ENCODE results near the gene C1orf226.
"Not testable (repeated sequence)": the region's sequence is repeated elsewhere in the genome, so short reads cannot be mapped to it uniquely, and the experiment has no call there.

DNA sequence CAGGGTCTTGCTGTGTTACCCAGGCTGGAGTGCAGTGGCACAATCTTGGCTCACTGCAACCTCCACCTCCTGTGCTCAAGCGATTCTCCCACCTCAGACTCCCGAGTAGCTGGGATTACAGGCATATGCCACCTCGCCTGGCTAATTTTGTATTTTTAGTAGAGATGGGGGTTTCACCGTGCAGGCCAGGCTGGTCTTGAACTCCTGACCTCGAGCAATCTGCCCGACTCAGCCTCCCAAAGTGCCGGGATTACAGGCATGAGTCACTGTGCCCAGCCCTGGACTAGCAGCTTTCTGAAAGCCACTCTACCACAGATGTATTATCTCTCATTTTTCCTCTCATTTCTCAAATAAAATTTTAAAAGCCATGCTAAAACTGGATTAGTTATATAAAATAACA, 37.1 kb downstream of the C1orf226 start:
- TF ChIP-seq, protein P1, sequence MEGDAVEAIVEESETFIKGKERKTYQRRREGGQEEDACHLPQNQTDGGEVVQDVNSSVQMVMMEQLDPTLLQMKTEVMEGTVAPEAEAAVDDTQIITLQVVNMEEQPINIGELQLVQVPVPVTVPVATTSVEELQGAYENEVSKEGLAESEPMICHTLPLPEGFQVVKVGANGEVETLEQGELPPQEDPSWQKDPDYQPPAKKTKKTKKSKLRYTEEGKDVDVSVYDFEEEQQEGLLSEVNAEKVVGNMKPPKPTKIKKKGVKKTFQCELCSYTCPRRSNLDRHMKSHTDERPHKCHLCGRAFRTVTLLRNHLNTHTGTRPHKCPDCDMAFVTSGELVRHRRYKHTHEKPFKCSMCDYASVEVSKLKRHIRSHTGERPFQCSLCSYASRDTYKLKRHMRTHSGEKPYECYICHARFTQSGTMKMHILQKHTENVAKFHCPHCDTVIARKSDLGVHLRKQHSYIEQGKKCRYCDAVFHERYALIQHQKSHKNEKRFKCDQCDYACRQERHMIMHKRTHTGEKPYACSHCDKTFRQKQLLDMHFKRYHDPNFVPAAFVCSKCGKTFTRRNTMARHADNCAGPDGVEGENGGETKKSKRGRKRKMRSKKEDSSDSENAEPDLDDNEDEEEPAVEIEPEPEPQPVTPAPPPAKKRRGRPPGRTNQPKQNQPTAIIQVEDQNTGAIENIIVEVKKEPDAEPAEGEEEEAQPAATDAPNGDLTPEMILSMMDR (IDR thresholded peaks at IDR 0.05), result not testable (repeated sequence)
- TF ChIP-seq POLR2AphosphoS5 (IDR thresholded peaks at IDR 0.05); POLR2A (IDR thresholded peaks at IDR 0.05; ENCODE audit: low read depth); EP300 (IDR thresholded peaks at IDR 0.05): not testable (repeated sequence)

Data from esophagus muscularis mucosa (tissue), 4 donors.